ENCODE data around the gene C3orf20.

C3orf20 gene

GRCh38 chr3:14760185-14760584 is 85.2 kb downstream of the C3orf20 start:
- no peak for ATAC-seq

- no peak for ATAC-seq
Observed at GRCh38 chr3:14761121-14761672, 86.3 kb downstream of the C3orf20 start.

- ATAC-seq = no peak
Observed at GRCh38 chr3:14761866-14762265, 86.9 kb downstream of the C3orf20 start.

GRCh38 chr3:14762701-14763100 is 87.8 kb downstream of the C3orf20 start:
- no peak for ATAC-seq

GRCh38 chr3:14764331-14765059 is 89.6 kb downstream of the C3orf20 start:
- no peak for ATAC-seq

GRCh38 chr3:14765060-14765400 is 90.1 kb downstream of the C3orf20 start:
- ATAC-seq = no peak

- no peak for ATAC-seq
Observed at GRCh38 chr3:14765576-14766427, 90.9 kb downstream of the C3orf20 start.

GRCh38 chr3:14766428-14767244 is 91.7 kb downstream of the C3orf20 start:
- no peak for ATAC-seq

GRCh38 chr3:14767245-14768051 is 92.5 kb downstream of the C3orf20 start:
- ATAC-seq = no peak

GRCh38 chr3:14768182-14768790 is 93.3 kb downstream of the C3orf20 start:
- ATAC-seq = no peak

GRCh38 chr3:14768881-14769280 is 93.9 kb downstream of the C3orf20 start:
- no peak for ATAC-seq

GRCh38 chr3:14769544-14770325 is 94.8 kb downstream of the C3orf20 start:
- ATAC-seq = no peak

- no peak for ATAC-seq
Observed at GRCh38 chr3:14770591-14770990, 95.7 kb downstream of the C3orf20 start.

- no peak for ATAC-seq
Observed at GRCh38 chr3:14771593-14772497, 96.9 kb downstream of the C3orf20 start.

GRCh38 chr3:14772533-14773138 is 97.7 kb downstream of the C3orf20 start:
- ATAC-seq = no peak

- ATAC-seq = no peak
Observed at GRCh38 chr3:14773281-14773680, 98.3 kb downstream of the C3orf20 start.

- no peak for ATAC-seq
Observed at GRCh38 chr3:14773691-14774128, 98.8 kb downstream of the C3orf20 start.

- ATAC-seq = no peak
Observed at GRCh38 chr3:14774431-14774830, 99.5 kb downstream of the C3orf20 start.

- no peak for ATAC-seq
Observed at GRCh38 chr3:14775011-14775410, 100.1 kb downstream of the C3orf20 start.
